Liver (tissue), 3 donors: ENCODE data around the gene AKT3.

Source experiments
- CTCF ChIP-seq: fragments of 150-350 bp; IDR thresholded peaks from 2 replicates; pipeline ENCODE4 v1.5.1; 2017; ENCODE audit warnings: improper control_type of control experiment, low read depth, low read length; ENCODE audit not compliant: missing input control
- EGR1 ChIP-seq, 2 donors: IDR thresholded peaks; 2 replicates each; pipeline ENCODE4 v1.6.1; 2016 to 2018; ENCODE audit warnings: antibody characterized with exemption in 2 of 2, low read depth in 2 of 2
- FOXA1 ChIP-seq: IDR thresholded peaks from 2 replicates; pipeline ENCODE4 v1.6.1; 2016; ENCODE audit warnings: antibody characterized with exemption
- GABPA ChIP-seq, 2 donors: IDR thresholded peaks in 1 of 2; conservative IDR thresholded peaks in 1 of 2; 2 replicates each; pipeline ENCODE4 v1.6.1; 2016; ENCODE audit warnings: antibody characterized with exemption in 2 of 2, mild to moderate bottlenecking in 1 of 2, moderate library complexity in 1 of 2
- HNF4A ChIP-seq, 2 donors: conservative IDR thresholded peaks; 2 replicates each; pipeline ENCODE4 v1.6.1; 2016; ENCODE audit warnings: antibody characterized with exemption in 2 of 2, mild to moderate bottlenecking in 2 of 2
- JUND ChIP-seq, 2 donors: IDR thresholded peaks; 2 replicates each; pipeline ENCODE4 v1.6.1; 2016; ENCODE audit warnings: antibody characterized with exemption in 2 of 2
- MAX ChIP-seq: IDR thresholded peaks from 2 replicates; pipeline ENCODE4 v1.6.1; 2016; ENCODE audit warnings: antibody characterized with exemption
- RAD21 ChIP-seq, 2 donors: IDR thresholded peaks; 2 replicates each; pipeline ENCODE4 v1.6.1; 2016; ENCODE audit warnings: antibody characterized with exemption in 2 of 2, mild to moderate bottlenecking in 2 of 2
- SP1 ChIP-seq: IDR thresholded peaks from 2 replicates; pipeline ENCODE4 v1.6.1; 2018; ENCODE audit warnings: antibody characterized with exemption, mild to moderate bottlenecking
- TAF1 ChIP-seq: conservative IDR thresholded peaks from 2 replicates; pipeline ENCODE4 v1.6.1; 2016; ENCODE audit warnings: antibody characterized with exemption, mild to moderate bottlenecking
- YY1 ChIP-seq: IDR thresholded peaks from 2 replicates; pipeline ENCODE4 v1.6.1; 2016; ENCODE audit warnings: antibody characterized with exemption, mild to moderate bottlenecking
- TF ChIP-seq, protein P1 (sequence below): IDR thresholded peaks from 2 replicates; pipeline ENCODE4 v1.6.1; 2016; ENCODE audit warnings: antibody characterized with exemption, mild to moderate bottlenecking
- TF ChIP-seq, protein P2 (sequence below): IDR thresholded peaks from 2 replicates; pipeline ENCODE4 v1.6.1; 2016; ENCODE audit warnings: antibody characterized with exemption
- donor health status: healthy.
- donor health status: healthy.

- no peak for TF ChIP-seq CTCF
- no peak for TF ChIP-seq YY1
- TF ChIP-seq RAD21 (IDR thresholded peaks at IDR 0.05), result no peak
- TF ChIP-seq, protein P1, sequence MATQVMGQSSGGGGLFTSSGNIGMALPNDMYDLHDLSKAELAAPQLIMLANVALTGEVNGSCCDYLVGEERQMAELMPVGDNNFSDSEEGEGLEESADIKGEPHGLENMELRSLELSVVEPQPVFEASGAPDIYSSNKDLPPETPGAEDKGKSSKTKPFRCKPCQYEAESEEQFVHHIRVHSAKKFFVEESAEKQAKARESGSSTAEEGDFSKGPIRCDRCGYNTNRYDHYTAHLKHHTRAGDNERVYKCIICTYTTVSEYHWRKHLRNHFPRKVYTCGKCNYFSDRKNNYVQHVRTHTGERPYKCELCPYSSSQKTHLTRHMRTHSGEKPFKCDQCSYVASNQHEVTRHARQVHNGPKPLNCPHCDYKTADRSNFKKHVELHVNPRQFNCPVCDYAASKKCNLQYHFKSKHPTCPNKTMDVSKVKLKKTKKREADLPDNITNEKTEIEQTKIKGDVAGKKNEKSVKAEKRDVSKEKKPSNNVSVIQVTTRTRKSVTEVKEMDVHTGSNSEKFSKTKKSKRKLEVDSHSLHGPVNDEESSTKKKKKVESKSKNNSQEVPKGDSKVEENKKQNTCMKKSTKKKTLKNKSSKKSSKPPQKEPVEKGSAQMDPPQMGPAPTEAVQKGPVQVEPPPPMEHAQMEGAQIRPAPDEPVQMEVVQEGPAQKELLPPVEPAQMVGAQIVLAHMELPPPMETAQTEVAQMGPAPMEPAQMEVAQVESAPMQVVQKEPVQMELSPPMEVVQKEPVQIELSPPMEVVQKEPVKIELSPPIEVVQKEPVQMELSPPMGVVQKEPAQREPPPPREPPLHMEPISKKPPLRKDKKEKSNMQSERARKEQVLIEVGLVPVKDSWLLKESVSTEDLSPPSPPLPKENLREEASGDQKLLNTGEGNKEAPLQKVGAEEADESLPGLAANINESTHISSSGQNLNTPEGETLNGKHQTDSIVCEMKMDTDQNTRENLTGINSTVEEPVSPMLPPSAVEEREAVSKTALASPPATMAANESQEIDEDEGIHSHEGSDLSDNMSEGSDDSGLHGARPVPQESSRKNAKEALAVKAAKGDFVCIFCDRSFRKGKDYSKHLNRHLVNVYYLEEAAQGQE, result no peak
- TF ChIP-seq FOXA1, result no peak
- TF ChIP-seq TAF1, result no peak
- TF ChIP-seq EGR1 (IDR thresholded peaks at IDR 0.05; ENCODE audit: low read depth in 2 of 2), result no peak
- no peak for TF ChIP-seq MAX
- no peak for TF ChIP-seq HNF4A (conservative IDR thresholded peaks at IDR 0.05)
- no peak for TF ChIP-seq GABPA (IDR thresholded peaks at IDR 0.05 in 1 of 2, conservative IDR thresholded peaks at IDR 0.05 in 1 of 2)
- no peak for TF ChIP-seq JUND (IDR thresholded peaks at IDR 0.05)
- TF ChIP-seq, protein P2, sequence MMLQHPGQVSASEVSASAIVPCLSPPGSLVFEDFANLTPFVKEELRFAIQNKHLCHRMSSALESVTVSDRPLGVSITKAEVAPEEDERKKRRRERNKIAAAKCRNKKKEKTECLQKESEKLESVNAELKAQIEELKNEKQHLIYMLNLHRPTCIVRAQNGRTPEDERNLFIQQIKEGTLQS, result no peak
- no peak for TF ChIP-seq SP1
Measured at GRCh38 chr1:243746751-243747150, 103.3 kb downstream of the AKT3 start.
